ENCODE results near the gene PPFIA1. TPM values are rescaled to one million over a fixed set of nuclear protein-coding genes. Genes with fewer than 3 reads are reported as not detected.

The PPFIA1 gene
- total and polyA plus RNA-seq, 10 of the 15 experiments (the other 5 are each of a cell fraction or from before 2014, with no cell fraction given): 5.2 to 26.2 (median 15.8) TPM

GRCh38 chr11:70402016-70402415, 131.5 kb downstream of the PPFIA1 start:
- H3K27ac ChIP-seq (ENCODE audit: control insufficient read depth, insufficient read depth): no peak overlapping the region
- H3K4me1 ChIP-seq (ENCODE audit: control insufficient read depth, insufficient read depth, low read length): peaks cover 11% of the 10 kb centered on the region
- H2AFZ ChIP-seq (ENCODE audit: control insufficient read depth, low read depth, low read length): no peak overlapping the region
- ChIA-PET CTCF (no interaction called here), POLR2A (no interaction called here), RAD21 (ENCODE audit: unreplicated experiment) (no interaction called here), SMC1A (ENCODE audit: uncharacterized antibody, unreplicated experiment) (no interaction called here)
- no peaks in the 10 kb centered on the region; the same call in 2 of the 3 replicates for H3K9me3 ChIP-seq (replicated peaks; ENCODE audit: control insufficient read depth, insufficient read depth, low read length)
- WGBS (ENCODE audit: insufficient coverage, insufficient replicate concordance, low lambda C conversion rate, missing lambda C conversion rate): 67% methylated on average over 10 of the region's 10 CpGs
- BruUV-seq (replicated peaks): no TSS peak
- H3K9ac ChIP-seq (ENCODE audit: control insufficient read depth, insufficient read depth, low read length): no peak overlapping the region
- no peaks in the 10 kb centered on the region for H3K36me3 ChIP-seq (ENCODE audit: control insufficient read depth in 2 of 2, insufficient read depth in 2 of 2, low read length in 1 of 2)
- no peak overlapping the region for H3K4me3 ChIP-seq
- intact Hi-C loops (cut with micrococcal nuclease; ENCODE audit: unreplicated experiment) (no loop called here), in situ Hi-C loops (cut with MboI) (no loop called here)
- ATAC-seq (no peak), FAIRE-seq (no peak), DNase-seq (ENCODE audit: low read depth, low spot score) (no peak)
- H3K79me2 ChIP-seq (ENCODE audit: control insufficient read depth, insufficient read depth, low read length): no peaks in the 10 kb centered on the region
- H3K27me3 ChIP-seq (replicated peaks in 1 of 2; ENCODE audit: control insufficient read depth in 2 of 2, insufficient read depth in 2 of 2, low read length in 1 of 2): no peaks in the 10 kb centered on the region; a peak in 2 of 4 replicates
- no peak overlapping the region for H3K4me2 ChIP-seq (ENCODE audit: control insufficient read depth, insufficient read depth)
- H4K20me1 ChIP-seq (ENCODE audit: control insufficient read depth, insufficient read depth): no peaks in the 10 kb centered on the region
- no peak for TF ChIP-seq ETV6 (conservative IDR thresholded peaks at IDR 0.05 in 1 of 2, IDR thresholded peaks at IDR 0.05 in 1 of 2; ENCODE audit: borderline replicate concordance in 1 of 2, low read depth in 1 of 2)
- TF ChIP-seq ZNF274 (IDR thresholded peaks at IDR 0.05; ENCODE audit: insufficient read depth, insufficient read length): no peak
- TF ChIP-seq, protein P1, sequence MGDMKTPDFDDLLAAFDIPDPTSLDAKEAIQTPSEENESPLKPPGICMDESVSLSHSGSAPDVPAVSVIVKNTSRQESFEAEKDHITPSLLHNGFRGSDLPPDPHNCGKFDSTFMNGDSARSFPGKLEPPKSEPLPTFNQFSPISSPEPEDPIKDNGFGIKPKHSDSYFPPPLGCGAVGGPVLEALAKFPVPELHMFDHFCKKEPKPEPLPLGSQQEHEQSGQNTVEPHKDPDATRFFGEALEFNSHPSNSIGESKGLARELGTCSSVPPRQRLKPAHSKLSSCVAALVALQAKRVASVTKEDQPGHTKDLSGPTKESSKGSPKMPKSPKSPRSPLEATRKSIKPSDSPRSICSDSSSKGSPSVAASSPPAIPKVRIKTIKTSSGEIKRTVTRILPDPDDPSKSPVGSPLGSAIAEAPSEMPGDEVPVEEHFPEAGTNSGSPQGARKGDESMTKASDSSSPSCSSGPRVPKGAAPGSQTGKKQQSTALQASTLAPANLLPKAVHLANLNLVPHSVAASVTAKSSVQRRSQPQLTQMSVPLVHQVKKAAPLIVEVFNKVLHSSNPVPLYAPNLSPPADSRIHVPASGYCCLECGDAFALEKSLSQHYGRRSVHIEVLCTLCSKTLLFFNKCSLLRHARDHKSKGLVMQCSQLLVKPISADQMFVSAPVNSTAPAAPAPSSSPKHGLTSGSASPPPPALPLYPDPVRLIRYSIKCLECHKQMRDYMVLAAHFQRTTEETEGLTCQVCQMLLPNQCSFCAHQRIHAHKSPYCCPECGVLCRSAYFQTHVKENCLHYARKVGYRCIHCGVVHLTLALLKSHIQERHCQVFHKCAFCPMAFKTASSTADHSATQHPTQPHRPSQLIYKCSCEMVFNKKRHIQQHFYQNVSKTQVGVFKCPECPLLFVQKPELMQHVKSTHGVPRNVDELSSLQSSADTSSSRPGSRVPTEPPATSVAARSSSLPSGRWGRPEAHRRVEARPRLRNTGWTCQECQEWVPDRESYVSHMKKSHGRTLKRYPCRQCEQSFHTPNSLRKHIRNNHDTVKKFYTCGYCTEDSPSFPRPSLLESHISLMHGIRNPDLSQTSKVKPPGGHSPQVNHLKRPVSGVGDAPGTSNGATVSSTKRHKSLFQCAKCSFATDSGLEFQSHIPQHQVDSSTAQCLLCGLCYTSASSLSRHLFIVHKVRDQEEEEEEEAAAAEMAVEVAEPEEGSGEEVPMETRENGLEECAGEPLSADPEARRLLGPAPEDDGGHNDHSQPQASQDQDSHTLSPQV (IDR thresholded peaks at IDR 0.05): no peak
- TF ChIP-seq, protein P2, sequence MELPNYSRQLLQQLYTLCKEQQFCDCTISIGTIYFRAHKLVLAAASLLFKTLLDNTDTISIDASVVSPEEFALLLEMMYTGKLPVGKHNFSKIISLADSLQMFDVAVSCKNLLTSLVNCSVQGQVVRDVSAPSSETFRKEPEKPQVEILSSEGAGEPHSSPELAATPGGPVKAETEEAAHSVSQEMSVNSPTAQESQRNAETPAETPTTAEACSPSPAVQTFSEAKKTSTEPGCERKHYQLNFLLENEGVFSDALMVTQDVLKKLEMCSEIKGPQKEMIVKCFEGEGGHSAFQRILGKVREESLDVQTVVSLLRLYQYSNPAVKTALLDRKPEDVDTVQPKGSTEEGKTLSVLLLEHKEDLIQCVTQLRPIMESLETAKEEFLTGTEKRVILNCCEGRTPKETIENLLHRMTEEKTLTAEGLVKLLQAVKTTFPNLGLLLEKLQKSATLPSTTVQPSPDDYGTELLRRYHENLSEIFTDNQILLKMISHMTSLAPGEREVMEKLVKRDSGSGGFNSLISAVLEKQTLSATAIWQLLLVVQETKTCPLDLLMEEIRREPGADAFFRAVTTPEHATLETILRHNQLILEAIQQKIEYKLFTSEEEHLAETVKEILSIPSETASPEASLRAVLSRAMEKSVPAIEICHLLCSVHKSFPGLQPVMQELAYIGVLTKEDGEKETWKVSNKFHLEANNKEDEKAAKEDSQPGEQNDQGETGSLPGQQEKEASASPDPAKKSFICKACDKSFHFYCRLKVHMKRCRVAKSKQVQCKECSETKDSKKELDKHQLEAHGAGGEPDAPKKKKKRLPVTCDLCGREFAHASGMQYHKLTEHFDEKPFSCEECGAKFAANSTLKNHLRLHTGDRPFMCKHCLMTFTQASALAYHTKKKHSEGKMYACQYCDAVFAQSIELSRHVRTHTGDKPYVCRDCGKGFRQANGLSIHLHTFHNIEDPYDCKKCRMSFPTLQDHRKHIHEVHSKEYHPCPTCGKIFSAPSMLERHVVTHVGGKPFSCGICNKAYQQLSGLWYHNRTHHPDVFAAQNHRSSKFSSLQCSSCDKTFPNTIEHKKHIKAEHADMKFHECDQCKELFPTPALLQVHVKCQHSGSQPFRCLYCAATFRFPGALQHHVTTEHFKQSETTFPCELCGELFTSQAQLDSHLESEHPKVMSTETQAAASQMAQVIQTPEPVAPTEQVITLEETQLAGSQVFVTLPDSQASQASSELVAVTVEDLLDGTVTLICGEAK (IDR thresholded peaks at IDR 0.05; ENCODE audit: borderline replicate concordance): no peak
- TF ChIP-seq IKZF2 (IDR thresholded peaks at IDR 0.05): no peak
- no peak for TF ChIP-seq KAT2A (conservative IDR thresholded peaks at IDR 0.05; ENCODE audit: control insufficient read depth, low read depth, low read length)
- TF ChIP-seq RCOR1 (conservative IDR thresholded peaks at IDR 0.05; ENCODE audit: low read depth, low read length): no peak
- no peak for TF ChIP-seq SP1 (IDR thresholded peaks at IDR 0.05; ENCODE audit: low read depth, low read length)
- TF ChIP-seq STAT3 (IDR thresholded peaks at IDR 0.05; ENCODE audit: low read depth, low read length): no peak
- TF ChIP-seq SKIL (IDR thresholded peaks at IDR 0.05; ENCODE audit: low read depth, poor library complexity, severe bottlenecking): no peak
- no peak for TF ChIP-seq SMAD1 (IDR thresholded peaks at IDR 0.05; ENCODE audit: low read depth, partially characterized antibody)
- TF ChIP-seq PKNOX1 (IDR thresholded peaks at IDR 0.05): no peak
- TF ChIP-seq STAT1 (conservative IDR thresholded peaks at IDR 0.05): no peak

Data from GM12878 (cell line).